ENCODE results near the gene OR10T2. TPM values are rescaled to one million over a fixed set of nuclear protein-coding genes. Genes with fewer than 3 reads are reported as not detected.

Gene OR10T2
- total and polyA plus RNA-seq, 2 experiments from 2014 or later = not detected

DNA sequence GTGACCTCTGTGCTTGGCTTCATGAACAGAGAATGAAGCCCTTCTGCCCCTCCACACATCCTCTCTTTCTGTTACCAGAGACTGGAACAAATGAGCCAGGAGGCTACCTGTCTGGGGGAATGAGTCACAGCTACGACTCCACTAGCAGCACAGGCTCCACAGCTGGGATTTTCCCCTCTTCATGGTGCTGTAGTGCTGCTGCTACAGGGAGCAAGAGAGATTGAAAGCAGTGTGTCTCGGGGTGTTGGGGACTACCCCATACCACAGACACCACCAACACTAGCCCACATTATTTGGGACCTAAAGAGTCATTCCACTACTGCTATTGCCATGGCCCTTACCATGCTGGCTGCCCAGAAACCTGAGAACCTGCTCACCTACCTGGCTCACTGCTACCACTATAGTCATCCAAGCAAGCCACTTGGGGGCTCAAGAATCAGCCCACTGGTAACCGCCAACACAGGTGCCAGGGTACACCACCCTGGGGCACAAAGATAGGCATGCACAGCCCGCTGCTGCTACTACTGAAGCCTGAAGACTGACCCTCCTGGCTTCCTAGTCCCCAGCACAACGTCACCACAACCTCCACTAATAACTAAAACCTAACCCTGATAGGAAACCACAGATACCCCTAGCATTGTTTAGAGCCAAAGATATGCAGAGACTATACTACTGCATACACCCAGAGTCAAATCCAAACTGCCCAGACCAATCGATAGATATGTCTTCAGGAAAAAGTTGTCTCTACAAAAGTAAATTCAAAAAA is 27.9 kb downstream of the OR10T2 start:
- TF ChIP-seq CTCF (IDR thresholded peaks at IDR 0.05; ENCODE audit: low read depth, low read length) = no peak
- Histone ChIP-seq H3K9me3 (ENCODE audit: low read depth) (no peaks in the 10 kb centered on the region), H3K4me1 (ENCODE audit: low read depth) (no peaks in the 10 kb centered on the region), H3K27me3 (no peaks in the 10 kb centered on the region), H3K27ac (no peak overlapping the region), H3K36me3 (no peaks in the 10 kb centered on the region), H3K4me3 (no peak overlapping the region)
- no peak for DNase-seq (ENCODE audit: low read depth in 1 of 2, low spot score in 1 of 2)

DNA sequence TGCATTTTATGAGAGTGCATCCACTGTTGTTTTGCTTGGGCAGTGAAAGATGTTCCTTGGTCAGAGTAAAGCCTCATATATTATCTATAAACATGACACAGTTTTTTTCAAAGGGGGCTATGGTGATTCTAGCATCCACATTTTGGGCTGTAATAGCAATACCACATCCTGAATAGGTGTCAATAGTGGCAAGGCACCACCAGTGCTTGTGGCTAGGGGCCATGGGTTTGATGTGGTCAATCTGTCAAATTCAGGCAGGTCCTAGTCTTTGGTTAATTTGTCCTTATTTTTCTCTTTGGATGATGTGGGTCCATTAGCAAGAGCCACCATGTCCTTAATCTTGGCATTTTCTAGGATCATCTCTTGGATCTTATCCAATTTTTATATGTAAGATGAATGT is 32.5 kb downstream of the OR10T2 start:
- no peak for TF ChIP-seq CTCF (IDR thresholded peaks at IDR 0.05; ENCODE audit: low read depth, low read length)
- no peak for DNase-seq (ENCODE audit: low read depth in 1 of 2, low spot score in 1 of 2)
- H3K9me3 ChIP-seq (ENCODE audit: low read depth) = no peaks in the 10 kb centered on the region
- no peaks in the 10 kb centered on the region for H3K36me3 ChIP-seq
- H3K27ac ChIP-seq = no peak overlapping the region
- H3K4me1 ChIP-seq (ENCODE audit: low read depth) = no peaks in the 10 kb centered on the region
- no peaks in the 10 kb centered on the region for H3K27me3 ChIP-seq
- no peak overlapping the region for H3K4me3 ChIP-seq

DNA sequence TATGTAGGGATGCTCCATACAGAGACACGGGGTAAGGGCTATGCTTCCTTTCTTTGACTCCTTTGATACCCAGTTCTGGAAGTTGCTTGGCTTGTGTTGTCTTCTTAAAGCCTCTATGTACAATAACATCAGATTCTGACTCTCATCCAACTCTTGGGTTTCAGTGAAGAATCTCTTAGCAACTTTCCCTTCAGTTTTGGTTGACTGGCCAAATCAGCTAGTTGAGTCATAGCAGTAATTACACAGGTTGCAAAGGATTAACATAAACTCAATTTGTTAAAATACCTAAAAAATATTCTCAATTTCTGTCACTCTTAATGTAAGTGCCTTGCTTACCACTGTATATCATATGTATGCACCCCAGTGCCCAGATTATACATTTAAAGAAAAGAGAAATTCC is 36.3 kb downstream of the OR10T2 start:
- H3K4me3 ChIP-seq = no peak overlapping the region
- no peak for TF ChIP-seq CTCF (IDR thresholded peaks at IDR 0.05; ENCODE audit: low read depth, low read length)
- no peaks in the 10 kb centered on the region for H3K27me3 ChIP-seq

DNA sequence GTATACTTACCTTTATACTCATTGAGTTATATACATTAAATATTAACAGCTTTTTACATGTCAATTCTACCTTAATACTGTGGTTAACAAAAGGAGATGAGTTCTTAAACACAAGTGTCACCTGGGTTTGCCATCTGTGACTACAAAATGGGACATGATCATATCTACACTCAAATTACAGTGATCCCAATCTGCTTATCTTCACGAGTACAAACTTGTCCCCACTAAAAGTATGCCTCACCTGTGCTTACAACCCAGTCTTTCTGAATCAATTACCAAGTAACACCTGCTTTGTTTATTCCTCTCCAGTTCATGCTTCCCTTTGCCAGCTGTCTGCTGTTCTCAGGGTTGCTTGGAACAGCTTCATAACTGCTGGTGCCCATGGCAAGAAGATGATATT is 36.8 kb downstream of the OR10T2 start:
- TF ChIP-seq CTCF (IDR thresholded peaks at IDR 0.05; ENCODE audit: low read depth, low read length) = no peak
- H3K36me3 ChIP-seq = no peaks in the 10 kb centered on the region
- H3K27me3 ChIP-seq = no peaks in the 10 kb centered on the region
- no peak for DNase-seq (ENCODE audit: low read depth in 1 of 2, low spot score in 1 of 2)
- no peaks in the 10 kb centered on the region for H3K4me1 ChIP-seq (ENCODE audit: low read depth)
- H3K27ac ChIP-seq = no peak overlapping the region
- no peak overlapping the region for H3K4me3 ChIP-seq
- no peaks in the 10 kb centered on the region for H3K9me3 ChIP-seq (ENCODE audit: low read depth)

More for the DNA sequence above, 36.3 kb downstream of the OR10T2 start:
- no peaks in the 10 kb centered on the region for H3K36me3 ChIP-seq
- H3K27ac ChIP-seq = no peak overlapping the region
- no peaks in the 10 kb centered on the region for H3K4me1 ChIP-seq (ENCODE audit: low read depth)
- DNase-seq (ENCODE audit: low read depth in 1 of 2, low spot score in 1 of 2) = no peak
- H3K9me3 ChIP-seq (ENCODE audit: low read depth) = no peaks in the 10 kb centered on the region

GRCh38 chr1:158357441-158357840 is 41.8 kb downstream of the OR10T2 start:
- Histone ChIP-seq H3K36me3 (no peaks in the 10 kb centered on the region), H3K27me3 (no peaks in the 10 kb centered on the region), H3K9me3 (ENCODE audit: low read depth) (no peaks in the 10 kb centered on the region), H3K4me3 (no peak overlapping the region), H3K4me1 (ENCODE audit: low read depth) (no peaks in the 10 kb centered on the region), H3K27ac (no peak overlapping the region)
- no peak for DNase-seq (ENCODE audit: low read depth in 1 of 2, low spot score in 1 of 2)
- no peak for TF ChIP-seq CTCF (IDR thresholded peaks at IDR 0.05; ENCODE audit: low read depth, low read length)
